Right renal cortex interstitium (tissue), 3 donors: ENCODE data around the gene FAM221B. TPM values are rescaled to one million over a fixed set of nuclear protein-coding genes. Genes with fewer than 3 reads are reported as not detected.

Experiments used
- DNase-seq, 3 donors: peaks; one replicate each; pipeline ENCODE4 v3.0.0-alpha.2; 2013; ENCODE audit warnings: low read depth in 3 of 3, low spot score in 2 of 3
- polyA plus RNA-seq, 3 donors: library from polyadenylated mRNA; unstranded; fragments of 120-200 nt; gene quantifications; one replicate each; pipeline ENCODE4 v1.2.1, GENCODE V29; 2013; ENCODE audit not compliant: insufficient read length in 3 of 3

The FAM221B gene
- polyA plus RNA-seq, 3 donors: 0.07 to 0.12 (median 0.11) TPM

GRCh38 chr9:35852267-35852815 is 23.8 kb upstream of the FAM221B start:
- no peak for DNase-seq

- no peak for DNase-seq
Measured at GRCh38 chr9:35847792-35848572, 19.4 kb upstream of the FAM221B start.

GRCh38 chr9:35845824-35846771 is 17.6 kb upstream of the FAM221B start:
- DNase-seq: no peak

- peak in 2 of 3 donors; percentile 34 to 36 for DNase-seq
Measured at GRCh38 chr9:35844628-35845270, 16.2 kb upstream of the FAM221B start.

- no peak for DNase-seq
Measured at GRCh38 chr9:35842795-35843194, 14.3 kb upstream of the FAM221B start.

- DNase-seq: no peak
Measured at GRCh38 chr9:35842020-35842745, 13.7 kb upstream of the FAM221B start.

GRCh38 chr9:35841645-35841900 is 13.0 kb upstream of the FAM221B start:
- no peak for DNase-seq

- DNase-seq: no peak
Measured at GRCh38 chr9:35840881-35841644, 12.5 kb upstream of the FAM221B start.

GRCh38 chr9:35839926-35840325 is 11.4 kb upstream of the FAM221B start:
- DNase-seq: no peak

- DNase-seq: no peak
Measured at GRCh38 chr9:35836595-35836994, 8.1 kb upstream of the FAM221B start.

GRCh38 chr9:35835766-35836165 is 7.2 kb upstream of the FAM221B start:
- DNase-seq: no peak

- DNase-seq: no peak
Measured at GRCh38 chr9:35835216-35835632, 6.7 kb upstream of the FAM221B start.

- DNase-seq: no peak
Measured at GRCh38 chr9:35834260-35835215, 6.0 kb upstream of the FAM221B start.

GRCh38 chr9:35832814-35833213 is 4.3 kb upstream of the FAM221B start:
- DNase-seq: no peak

GRCh38 chr9:35831040-35831439 is 2.5 kb upstream of the FAM221B start:
- no peak for DNase-seq

- DNase-seq: no peak
Measured at GRCh38 chr9:35829764-35830096, 1.2 kb upstream of the FAM221B start.

GRCh38 chr9:35829084-35829763 is 692 bp upstream of the FAM221B start, which contains the start of gene TMEM8B:
TMEM8B (plus strand) TSS chr9:35829228; CDS start chr9:35829448, 220 bp downstream.
- peak in 2 of 3 donors; percentile 89 to 91 for DNase-seq

- no peak for DNase-seq
Measured at GRCh38 chr9:35827486-35827885, 1.0 kb downstream of the FAM221B start.
